HG03175 (cell line): ENCODE data around the gene GBGT1.
"Not testable (repeated sequence)": the region's sequence is repeated elsewhere in the genome, so short reads cannot be mapped to it uniquely, and the experiment has no call there.

Experiments used
- ATAC-seq: cut with Tn5 transposase; IDR thresholded peaks from one replicate; pipeline ENCODE4 v1.9.1; 2021; ENCODE audit warnings: mild to moderate bottlenecking, moderate library complexity; ENCODE audit not compliant: unreplicated experiment

GBGT1 gene

GRCh38 chr9:133199648-133200321 lies 36.1 kb upstream of the GBGT1 start:
- no peak for ATAC-seq

DNA sequence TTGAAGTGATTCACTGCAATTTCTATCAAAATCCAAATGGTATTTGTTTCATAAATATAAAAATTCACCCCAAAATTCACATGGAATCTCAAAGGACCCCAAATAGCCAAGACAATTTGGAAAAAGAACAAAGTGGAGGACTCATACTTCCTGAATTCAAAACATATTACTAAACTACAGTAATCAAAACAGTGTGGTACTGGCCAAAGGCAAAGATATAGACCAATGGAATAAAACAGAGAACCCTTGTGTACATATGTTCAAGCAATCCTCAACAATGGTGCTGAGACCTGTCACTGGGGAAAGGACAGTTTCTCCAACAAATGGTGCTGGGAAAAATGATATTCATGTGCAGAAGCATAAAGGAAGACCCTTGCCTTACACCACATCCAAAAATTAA lies 31.3 kb upstream of the GBGT1 start:
- no peak for ATAC-seq

DNA sequence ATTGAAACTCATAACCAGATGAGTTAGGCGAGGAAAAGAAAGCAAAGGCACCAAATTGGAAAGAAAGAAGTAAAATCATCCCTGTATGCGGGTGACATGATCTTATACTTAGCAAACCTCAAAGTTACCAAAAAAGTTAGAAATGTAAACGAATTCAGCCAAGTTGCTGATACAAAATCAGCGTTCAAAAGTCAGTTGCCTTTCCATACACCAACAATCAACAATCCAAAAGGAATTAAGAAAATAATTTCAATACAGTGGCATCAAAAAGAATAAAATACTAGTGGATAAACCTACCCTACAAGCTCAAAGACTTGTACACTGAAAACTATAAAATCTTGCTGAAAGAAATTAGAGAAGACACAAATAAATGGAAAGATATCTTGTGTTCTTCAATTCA lies 30.9 kb upstream of the GBGT1 start:
- no peak for ATAC-seq

DNA sequence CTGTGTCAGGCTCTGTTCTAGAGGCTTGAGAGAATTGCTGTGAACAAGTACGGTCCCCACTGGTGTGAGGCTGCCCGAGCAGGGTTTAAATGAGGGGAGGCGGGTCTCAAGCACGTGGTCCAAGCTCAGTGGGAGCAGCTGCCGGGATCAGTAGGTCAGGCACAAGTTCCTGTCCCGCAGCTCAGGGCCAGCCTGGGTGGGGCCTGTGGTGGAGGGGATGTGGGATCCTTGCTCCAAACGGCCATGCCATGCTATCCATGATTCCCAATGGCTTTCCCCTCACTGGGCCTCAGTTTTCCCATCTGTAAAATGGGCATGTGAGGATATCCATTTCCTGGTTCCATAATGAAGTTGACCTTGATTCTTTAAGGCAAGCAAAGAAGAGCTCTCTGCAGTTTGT lies 28.3 kb upstream of the GBGT1 start:
- no peak for ATAC-seq

- no peak for ATAC-seq
Observed at GRCh38 chr9:133189826-133190225, 26.1 kb upstream of the GBGT1 start.

GRCh38 chr9:133188843-133189180 lies 25.1 kb upstream of the GBGT1 start:
- no peak for ATAC-seq

DNA sequence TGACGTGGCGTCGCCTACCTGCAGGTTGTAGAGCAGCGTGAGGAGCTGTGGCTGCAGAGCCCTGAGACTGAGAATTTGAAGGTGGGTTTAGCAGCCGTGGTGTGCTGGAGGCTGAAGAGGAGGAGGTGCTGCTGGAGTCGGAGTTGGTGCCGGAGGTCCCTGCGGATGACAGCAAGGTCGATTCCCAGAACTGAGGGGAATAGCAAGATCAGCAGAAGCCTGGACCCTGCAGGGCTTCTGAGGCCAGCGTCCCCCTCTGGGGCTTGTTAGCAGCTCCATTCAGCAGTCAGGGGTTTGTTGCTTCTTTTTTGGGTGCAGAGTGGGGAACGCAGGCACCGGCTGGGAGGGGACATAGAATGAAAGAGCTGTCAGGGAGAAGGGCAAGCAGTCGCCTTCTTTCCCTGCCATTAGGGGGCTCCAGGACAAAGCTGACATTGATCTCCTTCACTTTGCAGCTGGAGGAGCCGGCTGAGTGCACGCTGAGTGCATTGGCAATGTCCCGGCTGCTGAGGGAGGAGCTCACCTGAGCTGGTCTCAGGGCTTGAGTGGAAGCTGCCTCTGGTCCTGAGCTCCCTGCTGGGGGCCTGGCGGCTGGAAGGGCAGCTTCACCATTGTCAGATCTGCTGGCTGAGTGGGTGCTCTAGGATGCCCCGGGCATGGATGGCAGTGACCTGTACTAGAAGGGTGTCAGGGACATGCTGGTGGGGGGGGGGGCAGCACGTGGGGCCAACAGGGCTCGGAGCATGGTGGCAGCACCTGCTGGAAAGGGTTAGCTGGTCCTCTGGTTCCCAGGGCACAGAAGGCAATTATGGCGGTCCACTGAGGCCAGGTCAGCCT lies 24.5 kb upstream of the GBGT1 start:
- no peak for ATAC-seq

DNA sequence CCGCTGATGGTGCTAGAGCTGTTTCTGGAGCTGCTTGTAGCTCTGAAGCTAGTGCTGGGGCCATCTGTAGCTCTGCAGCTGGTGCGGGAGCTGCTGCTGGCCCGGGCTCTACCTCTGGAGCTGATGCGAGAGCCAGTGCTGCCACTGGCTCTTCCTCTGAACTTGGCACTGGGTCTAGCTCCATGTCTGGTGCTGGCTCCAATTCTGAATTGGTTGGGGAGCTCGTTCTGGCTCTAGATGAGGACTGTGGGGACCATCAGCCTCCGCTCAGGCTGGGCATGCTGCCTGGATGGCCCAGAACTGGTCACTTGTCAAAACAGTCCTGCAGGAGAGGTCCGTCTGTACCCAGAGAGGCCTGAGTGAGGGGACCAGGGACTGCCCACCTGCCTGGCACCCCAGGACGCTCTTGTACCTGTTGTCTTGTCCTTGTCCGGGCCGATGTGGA lies 23.9 kb upstream of the GBGT1 start:
- ATAC-seq = no peak

- ATAC-seq = no peak
Observed at GRCh38 chr9:133186736-133187135, 23.0 kb upstream of the GBGT1 start.

GRCh38 chr9:133184971-133185370 lies 21.3 kb upstream of the GBGT1 start:
- ATAC-seq = no peak

GRCh38 chr9:133182151-133182550 lies 18.4 kb upstream of the GBGT1 start:
- no peak for ATAC-seq

DNA sequence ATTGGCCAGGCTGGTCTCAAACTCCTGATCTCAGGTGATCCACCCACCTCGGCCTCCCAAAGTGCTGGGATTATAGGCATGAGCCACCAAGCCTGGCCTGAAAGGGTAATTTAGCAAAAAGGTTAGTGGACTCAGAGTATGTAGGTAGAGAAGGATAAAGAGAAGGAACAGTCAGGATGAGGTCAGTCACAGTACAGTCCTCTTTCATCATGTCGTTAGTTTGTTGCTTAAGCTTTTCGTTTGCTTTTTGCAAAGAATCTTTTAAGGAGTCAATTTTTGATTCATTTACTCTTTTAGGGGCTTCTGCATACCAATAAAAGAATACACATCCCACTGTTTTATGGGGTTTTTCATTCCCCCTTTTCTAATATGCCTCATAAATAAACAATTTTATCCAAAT lies 17.8 kb upstream of the GBGT1 start:
- no peak for ATAC-seq

DNA sequence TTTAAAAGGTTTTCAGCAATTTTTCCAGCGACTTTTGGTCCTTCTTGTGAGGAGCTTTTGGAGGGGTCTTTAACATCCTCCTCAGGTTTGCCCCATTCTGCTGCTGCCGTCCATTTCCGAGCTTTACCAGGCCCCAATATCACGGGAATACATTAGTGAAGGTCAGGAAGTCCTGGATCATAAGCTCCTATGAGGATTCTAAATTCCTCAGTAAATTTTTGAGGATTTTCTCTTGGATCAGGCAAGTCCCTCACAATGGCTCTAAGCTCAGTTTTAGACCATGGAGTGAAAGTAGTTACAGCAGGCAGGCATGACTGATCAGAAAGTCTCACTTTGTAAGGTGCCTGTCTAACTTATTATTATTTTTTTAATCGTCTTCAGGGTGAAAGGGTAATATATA lies 17.2 kb upstream of the GBGT1 start:
- no peak for ATAC-seq

DNA sequence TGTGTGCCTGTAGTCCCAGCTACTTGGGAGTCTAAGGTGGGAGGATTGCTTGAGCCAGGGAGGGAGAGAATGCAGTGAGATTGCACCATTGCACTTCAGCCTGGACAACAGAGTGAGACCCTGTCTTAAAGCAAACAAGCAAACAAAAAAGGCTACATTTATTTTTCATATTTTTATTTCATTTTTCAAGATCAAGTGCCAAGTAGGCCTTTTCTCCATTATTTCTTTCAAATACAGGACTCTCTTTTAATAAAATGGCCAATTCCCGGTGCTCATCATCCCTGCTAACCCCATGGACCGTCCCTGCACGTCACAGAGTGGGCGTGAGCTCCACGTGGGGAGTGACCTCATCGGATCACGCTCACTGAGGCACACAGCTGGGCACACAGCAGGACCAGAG lies 9.3 kb upstream of the GBGT1 start:
- no peak for ATAC-seq

DNA sequence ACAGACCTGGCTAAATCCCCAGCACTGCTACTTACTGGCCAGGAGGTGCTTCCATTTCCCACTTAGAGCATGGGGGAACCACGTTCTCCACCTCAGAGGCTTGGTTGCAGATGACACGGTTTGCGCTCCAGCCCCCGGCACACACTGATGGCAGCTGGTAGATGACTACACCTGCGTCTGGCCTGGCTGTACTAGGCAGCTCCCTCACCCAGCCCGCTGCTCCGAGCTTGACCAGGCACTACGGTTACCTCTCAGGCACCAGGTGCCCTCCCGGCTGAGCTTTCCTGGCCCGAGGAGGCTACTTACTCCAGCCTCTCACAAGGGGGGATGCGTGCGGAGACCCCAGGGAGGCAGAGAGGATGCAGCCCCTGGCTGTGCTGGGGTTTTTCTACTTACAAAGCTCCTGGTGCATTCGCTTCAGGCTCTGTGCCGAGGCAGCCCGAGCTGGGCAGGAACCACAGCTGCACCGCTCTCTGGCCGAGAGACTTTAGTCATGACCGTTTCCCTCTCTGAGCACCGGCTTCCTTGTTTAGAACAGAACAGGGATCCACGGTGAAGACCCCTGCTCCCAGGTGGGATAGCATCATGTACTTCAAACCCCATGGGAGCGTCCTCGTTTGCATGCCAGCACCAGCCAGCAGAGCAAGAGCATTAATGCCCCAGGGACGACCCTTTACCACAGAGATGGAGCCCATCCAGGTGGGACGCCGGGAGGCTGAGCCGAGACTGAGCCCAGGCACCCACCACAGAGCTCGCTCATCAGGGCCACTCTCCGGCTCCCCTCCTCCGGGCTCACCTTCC lies 7.6 kb upstream of the GBGT1 start:
- ATAC-seq = no peak

- ATAC-seq = no peak
Observed at GRCh38 chr9:133170716-133171115, 7.0 kb upstream of the GBGT1 start.

GRCh38 chr9:133169687-133170086 lies 6.0 kb upstream of the GBGT1 start:
- not testable (repeated sequence) for ATAC-seq

GRCh38 chr9:133169102-133169501 lies 5.4 kb upstream of the GBGT1 start:
- no peak for ATAC-seq

DNA sequence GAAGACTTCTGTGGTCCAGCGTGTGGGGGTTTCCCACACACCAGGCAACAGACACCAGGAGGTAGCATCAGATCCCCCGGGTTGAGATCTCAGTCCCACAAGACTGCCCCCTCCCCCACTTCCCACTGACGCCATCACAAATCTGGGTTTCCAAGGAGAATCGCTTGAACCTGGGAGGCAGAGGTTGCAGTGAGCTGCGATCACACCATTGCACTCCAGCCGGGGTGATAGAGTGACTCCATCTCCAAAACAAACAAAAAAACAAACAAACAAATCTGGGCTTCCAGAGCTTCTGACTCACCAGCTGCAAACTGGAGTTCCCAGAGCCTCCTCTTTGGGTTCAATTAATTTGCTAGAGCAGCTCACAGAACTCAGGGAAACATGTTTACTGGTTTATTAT lies 4.7 kb upstream of the GBGT1 start:
- ATAC-seq = no peak

- no peak for ATAC-seq
Observed at GRCh38 chr9:133167769-133168168, 4.1 kb upstream of the GBGT1 start.

- ATAC-seq = no peak
Observed at GRCh38 chr9:133167096-133167730, 3.5 kb upstream of the GBGT1 start.
